MV-4-11 (cell line): ENCODE measurements around the gene B3GALNT2.
A peak's percentile ranks its signal among the peaks of the same experiment; 100 is the strongest.
"Not testable (repeated sequence)": the region's sequence is repeated elsewhere in the genome, so short reads cannot be mapped to it uniquely, and the experiment has no call there.

Experiments
- DNase-seq: peaks from one replicate; lab custom pipeline; 2025; lab: John Stamatoyannopoulos, UW

B3GALNT2 gene

DNA sequence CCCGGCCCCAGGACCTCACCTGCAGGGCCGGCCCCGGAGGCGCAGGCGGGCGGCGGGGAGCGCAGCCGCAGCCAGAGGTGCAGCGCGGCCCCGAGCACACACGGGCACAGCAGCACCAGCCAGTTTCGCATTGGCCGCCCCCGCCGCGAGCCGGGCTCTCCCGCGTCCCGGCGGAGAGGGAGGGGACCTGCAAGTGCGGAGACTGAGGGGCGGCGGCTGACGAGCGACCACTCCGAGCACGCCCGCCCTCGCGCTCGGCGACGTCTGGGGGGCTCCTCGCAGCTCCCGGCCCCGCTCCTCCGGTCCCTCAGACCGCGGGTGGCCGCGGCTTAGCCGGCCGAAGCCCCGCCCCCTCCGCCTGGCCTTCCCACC lies at the start of gene B3GALNT2:
Gene B3GALNT2 (minus strand): TSS at position 331 of the 372 bp plus-strand sequence. CDS start 200 bp downstream, at position 131.
- no peak for DNase-seq

DNA sequence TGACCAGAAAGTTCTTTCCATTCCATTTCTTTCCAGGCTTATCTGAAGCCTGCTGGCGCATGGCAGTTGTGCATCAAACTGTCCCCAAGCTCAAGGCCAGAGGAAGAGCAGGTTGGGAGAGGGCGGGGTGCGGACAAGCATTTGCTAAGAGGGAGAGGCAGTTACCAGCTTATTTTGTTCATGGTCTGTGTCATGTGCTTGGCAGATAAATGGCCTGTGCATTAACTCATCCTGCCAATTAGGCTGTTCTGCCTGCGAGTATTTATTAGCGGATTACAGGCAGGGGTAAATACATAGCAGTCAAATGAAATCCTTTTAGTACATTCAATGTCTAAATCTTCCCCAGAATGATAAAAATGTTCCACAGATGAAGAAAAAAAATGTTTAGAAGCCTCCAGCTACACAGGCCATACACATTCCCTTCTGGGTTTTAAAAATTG lies 48.9 kb upstream of the B3GALNT2 start:
- DNase-seq: no peak

DNA sequence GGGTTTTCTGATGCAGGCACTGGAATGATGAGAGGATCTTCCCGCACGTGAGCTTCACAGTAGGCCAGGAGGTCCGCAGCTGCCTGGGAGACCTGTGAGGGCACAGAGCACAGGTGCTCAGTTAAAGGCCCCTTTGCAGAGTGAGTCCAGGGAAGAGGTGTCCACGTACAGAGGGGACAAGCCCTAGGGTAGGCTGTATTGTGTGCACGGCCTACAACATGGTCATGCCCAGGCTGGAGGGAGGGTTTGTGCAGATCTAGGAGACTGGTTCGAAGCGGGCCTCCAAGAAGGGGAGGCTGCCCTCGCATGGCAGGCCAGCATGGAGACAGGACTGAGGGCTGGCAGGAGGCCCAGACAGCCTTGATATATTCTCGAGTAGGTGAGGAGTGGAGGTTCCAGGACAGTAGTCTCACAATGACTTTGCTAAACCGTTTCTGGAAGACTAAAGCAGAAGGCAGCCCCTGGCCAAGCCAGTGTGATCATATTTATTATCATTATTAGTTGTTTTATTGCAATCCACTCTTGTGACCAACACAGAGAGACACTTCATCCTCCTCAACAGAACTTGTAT lies 48.0 kb upstream of the B3GALNT2 start:
- DNase-seq: no peak

DNA sequence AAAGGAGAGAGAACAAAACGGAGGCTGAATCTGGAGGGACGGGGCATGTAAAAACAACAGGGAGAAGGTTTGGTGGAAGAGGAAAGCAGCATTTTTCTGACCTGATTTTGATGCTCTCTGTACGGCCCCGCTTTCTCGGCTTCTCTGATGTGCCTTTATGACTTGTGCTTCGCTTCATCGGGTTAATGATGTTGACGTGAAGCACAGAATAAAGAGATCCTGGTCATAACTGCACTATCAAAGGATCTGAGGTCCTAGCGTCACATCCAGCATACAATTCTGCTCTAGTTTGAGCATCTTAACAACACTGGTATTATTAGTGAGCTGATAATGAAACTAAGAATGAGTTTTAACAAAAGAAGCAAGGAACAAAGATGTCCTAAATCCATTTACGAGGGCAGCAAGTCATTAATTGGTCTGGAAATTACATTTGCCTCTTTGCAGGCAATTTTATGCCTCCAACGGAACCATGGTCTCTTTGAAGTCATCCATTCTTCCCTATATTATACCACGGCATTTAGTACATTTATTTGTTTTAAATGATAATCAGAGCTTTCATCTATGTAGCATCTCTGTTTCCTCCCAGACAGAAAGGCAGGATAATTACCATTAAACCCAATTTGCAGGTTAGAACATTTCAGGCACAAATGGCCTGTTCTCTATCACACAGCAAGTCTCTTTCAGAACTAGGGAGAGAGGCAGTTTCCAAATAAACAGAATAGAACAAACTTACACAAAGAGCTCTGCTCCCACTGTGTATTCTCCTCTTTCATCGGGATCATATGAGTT lies 45.3 kb upstream of the B3GALNT2 start:
- no peak for DNase-seq

DNA sequence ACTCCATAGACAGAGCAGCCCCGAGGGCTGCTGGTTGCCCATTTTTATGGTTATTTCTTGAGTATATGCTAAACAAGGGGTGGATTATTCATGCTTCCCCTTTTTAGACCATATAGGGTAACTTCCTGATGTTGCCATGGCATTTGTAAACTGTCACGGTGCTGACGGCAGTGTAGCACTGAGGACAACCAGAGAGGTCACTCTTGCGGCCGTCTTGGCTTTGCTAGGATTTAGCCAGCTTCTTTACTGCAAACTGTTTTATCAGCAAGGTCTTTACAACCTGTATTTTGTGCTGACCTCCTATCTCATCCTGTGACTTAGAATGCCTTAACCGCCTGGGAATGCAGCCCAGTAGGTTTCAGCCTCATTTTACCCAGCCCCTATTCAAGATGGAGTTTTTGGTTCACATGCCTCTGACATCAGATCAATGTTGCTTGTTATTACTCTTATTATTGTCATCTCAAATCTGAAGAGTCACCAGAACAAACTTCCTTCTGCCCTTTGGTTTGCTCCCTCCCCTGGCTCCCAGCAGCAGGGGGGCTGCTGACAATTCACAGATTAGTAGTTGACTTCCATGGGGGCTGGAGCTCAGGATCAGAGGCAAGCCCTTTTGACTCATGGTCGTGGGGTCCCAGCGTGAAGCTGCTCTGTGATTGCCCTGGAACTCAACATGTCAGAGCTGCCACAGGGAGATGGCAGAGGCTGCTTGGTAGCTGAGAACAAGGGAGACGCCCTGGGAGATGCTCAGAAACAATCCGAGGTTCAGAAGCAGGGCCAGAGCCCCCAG lies 42.3 kb upstream of the B3GALNT2 start:
- DNase-seq: peak; percentile 87

DNA sequence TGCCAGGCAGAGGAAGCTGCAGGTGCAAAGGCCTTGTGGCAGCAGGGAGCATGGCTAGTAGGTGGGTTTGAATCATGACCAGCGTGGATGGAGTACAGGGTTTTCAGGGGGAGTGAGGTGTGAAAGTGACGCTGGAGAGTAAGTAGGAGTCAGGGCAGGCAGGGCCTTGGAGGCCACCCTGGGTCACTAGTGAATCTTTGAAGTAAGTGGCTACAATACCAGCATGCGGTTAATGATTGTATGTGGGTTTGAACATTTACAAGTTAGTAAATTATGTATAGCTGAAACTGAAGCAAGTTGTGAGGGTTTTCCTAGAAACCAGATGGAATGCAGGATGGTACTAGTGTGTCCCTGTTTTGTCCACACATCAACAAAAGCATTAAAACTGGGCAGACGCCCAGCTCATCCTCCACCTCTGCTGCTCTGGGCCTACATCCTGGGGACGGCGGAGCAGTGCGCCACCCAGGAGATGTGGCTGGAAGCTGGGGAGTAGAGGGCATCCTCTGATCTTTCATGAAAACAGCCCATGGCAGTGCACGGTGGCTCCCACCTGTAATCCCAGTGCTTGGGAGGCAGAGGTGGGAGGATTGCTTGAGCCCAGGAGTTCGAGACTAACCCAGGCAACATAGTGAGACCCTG lies 41.2 kb upstream of the B3GALNT2 start:
- no peak for DNase-seq

DNA sequence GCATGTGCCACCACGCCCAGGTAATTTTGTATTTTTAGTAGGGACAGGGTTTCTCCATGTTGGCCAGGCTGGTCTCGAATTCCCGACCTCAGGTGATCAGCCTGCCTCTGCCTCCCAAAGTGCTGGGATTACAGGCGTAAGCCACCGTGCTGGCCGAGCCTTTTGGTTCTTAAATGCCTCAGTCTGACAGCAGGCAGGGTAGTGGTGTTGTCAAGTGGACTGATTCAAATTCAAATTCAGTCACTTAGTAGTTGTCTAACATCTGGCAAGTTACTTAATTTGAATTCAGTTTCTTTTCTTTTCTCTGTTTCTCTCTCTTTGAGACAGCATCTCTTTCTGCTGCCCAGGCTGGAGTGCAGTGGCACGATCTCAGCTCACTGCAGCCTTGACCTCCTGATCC lies 38.6 kb upstream of the B3GALNT2 start:
- not testable (repeated sequence) for DNase-seq

DNA sequence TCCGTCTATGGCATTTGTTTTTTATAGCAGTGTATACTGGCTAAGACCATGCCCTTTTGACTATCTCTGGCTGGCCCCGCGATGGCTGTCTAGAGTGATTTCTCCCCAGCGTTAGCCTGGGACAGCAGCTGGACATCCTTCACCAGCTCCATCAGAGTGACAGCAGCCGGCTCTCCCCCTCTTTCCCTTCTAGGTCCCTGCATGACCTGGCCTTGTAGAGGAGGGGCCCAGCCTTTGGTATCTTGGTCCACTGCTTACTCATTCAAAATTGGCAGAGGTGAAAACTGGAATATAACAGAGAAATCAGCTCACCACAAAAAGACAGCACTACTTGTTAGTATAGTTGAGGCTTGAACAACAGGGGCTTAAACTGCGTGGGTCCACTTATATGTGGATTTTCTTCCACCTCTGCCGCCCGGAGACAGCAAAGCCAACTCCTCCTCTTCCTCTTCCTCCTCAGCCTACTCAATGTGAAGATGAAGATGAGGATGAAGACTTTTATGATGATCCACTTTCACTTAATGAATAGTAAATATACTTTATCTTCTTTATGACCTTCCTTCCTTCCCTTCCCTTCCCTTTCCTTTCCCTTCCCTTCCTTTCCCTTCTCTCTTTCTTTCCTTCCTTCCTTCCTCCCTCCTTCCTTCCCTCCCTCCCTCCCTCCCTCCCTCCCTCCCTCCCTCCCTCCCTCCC lies 29.4 kb upstream of the B3GALNT2 start:
- no peak for DNase-seq

DNA sequence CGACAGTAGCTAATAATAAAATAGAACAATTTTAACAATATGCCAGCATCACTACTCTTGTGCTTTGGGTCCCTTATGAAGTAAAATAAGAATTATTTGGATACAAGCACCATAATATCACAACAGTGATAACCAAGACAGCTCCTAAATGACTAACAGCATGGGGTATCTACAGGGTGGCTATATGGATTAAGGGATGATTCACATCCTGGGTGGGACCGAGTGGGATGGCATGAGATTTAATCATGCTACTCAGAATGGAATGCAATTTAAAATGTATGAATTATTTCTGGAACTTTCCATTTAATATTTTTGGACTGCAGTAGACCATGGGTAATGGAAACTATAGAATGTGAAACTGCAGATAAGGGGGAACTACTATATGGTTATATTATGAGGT lies 28.1 kb upstream of the B3GALNT2 start:
- peak; percentile 29 for DNase-seq

DNA sequence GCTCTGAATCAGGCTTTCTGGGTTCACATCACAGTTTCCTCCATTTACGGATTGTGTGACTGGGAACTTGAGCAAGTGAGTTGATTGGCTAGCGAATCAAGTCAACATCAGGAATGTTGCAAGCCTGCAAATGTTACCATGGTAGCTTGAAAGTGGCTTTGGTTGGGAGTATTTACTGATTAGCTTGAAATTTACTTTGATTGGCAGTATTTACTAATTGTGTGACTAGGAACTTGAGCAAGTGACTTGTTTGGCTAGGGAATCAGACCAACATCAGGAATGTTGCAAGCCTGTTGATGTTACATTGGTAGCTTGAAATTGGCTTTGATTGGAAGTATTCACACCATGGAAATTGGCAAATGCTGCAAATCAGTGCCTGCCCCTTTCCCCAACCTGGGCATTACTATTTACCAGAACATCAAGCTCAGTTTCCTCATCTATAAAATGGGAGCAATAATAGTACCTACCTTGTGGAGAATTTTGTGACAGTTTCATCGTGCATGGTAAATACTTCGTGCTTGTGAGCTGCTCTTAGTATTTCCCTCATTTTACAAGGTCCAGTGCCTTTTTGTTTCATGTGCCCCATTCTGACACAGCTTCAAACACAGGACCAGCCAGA lies 23.1 kb upstream of the B3GALNT2 start:
- no peak for DNase-seq

DNA sequence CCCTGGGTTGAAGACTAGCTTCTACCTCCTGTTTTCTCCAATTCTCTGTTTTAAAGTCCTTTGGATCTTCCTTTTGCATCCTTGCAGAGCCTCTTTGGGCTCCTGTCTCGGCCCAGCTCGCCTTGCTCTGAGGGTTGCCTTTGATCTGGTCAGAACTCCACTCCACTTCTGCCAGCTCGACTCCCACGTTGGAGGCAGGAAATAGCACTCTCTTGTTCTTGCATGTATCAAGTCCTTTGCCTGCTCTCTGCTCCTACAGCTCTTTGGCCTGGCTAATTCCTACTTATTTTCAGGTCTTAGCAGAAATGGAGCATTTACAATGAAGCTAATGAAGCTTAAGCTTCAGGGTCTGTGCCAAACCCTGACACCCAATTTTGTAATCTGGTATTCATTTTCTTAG lies 21.1 kb upstream of the B3GALNT2 start:
- no peak for DNase-seq

DNA sequence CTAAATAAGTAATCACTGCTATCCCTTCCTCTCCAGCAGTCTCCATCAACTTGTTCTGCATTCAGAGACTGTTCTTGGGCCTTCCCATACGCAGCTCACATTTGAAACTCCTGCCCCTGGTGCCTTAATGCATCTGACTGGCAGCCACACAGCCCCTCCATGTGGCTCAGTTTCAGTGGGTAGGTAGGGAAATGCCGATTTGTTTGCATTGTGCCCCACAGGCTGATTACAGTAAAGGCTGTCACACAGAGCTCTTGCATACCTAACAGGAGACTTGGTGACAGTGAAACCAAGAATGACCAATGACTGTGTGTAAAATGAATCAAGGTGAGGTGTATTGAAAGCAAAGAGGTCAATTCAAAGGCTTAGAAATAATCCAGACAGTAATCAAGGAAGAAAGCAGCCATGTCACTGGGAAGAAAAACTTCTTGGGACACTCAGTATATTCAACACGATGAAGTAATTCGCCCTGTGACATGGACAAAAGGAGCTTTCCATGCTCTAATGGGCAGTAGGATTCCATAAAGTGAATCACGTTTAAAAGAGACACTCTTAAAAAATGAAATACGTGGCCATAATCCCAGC lies 12.7 kb upstream of the B3GALNT2 start:
- no peak for DNase-seq

DNA sequence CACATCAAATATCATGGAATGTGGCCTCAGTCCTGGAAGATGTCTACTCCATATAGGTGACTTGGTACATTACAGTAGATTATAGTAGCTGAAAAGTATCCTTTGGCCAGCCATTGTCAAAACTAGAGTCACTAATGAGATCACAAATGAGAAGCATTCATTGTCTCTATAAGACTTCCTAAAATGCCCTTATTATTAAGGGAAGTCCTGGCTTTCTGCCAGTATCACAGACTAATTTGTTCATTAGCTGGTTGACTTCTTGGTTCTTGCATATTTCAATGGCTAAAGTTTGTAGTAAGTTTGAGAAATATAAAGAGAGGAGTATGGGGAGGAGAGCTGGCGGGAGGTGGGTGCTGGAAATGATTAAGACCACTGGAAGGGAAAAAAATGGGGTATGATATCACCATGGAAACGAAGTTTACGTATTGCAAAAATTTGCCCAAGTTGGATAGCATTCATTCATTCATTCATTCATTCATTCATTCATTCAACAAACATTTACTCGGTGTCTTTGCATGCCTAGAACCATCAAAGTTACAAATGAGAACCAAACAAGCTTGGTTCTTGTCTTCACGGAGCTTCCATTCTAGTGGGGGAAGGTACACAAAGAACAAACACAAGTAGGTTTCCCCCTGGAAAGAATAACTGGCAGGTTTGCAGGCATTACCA lies 11.7 kb upstream of the B3GALNT2 start:
- DNase-seq: no peak

DNA sequence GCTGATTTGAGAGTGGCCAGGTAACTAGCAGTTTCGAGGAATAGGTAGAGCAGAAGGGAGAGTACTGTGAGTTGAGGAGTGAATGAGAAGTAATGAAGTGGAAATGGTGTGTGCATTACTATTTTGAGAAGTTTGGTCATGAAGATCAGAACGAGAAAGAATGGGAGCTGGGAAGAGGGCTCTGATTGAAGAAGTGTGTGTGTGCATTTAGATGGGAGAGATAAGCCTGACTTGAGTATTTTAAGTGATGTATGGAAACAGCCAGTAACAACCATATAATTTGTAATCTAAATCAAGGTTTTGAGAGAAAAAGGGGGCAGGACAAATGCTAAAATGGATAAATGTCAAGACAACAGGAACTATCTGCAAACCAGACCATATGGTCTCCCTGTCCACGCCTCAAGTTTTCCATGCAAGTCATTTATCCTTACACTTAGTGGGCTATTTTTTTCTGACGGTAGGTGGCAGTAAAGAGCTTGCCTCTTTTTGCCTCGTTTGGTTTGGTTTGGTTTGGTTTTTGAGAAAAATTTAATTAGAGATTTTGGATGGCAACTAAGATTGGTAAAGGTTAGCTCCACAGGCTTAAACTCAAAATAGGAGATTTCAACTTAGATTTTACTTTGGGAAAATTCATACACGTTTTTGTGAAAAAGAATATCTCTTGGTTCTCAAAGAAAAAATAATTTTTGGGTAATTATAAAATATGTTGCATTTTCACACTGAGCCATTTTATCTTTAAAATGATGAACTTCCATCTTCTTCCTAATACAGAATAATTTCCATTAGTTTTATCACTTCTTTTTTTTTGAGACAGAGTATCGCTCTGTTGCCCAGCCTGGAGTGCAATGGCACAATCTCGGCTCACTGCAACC lies 9.5 kb upstream of the B3GALNT2 start:
- peak; percentile 61 for DNase-seq

DNA sequence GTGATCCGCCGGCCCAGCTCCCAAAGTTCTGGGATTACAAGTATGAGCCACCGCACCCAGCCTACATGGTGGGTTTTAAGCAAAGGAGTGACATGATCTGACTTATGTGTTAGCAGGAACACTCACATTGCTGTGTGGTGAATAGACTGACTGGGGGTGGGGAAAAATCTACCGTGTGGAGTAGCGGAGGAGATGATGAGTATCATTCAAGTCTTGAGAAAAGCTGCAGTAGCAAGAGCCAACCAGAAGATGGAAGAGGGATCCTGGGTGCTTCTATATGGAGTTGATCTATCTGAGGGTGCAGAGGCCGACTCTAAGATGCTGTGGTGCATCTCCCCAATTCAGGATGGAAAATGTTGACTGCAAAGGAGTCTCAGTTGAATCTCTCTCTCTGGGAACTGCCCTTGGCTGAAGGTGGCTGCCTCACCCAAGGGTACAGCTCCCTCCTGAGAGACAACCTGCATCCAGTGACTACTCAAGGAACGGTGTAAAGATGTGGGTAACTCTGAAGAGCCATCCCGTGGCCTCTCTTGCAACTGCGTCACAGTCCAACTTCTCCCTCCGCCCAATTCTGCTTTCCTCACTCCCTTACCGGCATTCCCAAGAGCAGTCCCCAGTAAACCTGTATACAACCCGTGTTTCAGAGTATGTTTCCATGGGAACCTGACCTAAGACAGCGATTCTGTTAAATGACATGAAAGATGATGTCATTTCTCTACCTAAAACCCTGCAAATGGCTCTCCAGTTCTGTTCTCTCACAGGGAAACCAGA lies 7.4 kb upstream of the B3GALNT2 start:
- DNase-seq: no peak

DNA sequence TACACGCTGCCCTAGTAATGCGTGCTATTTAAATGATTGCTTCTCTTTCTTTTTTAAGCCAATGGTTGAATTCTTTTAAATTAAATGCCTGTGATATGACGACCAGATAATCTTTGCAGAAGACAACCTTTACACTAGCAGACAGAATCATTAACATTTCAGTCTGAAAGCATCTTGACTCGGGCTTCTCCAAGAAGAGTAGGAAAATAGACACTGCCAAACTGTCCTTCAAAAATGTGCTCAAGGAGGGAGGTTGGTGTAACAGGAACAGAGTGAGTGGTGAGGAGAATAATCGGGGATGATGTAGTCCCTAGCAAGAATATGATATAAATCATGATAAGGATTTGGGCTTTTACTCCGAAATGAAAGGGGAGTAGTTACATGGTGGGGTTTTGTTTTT lies 6.6 kb upstream of the B3GALNT2 start:
- DNase-seq: no peak

DNA sequence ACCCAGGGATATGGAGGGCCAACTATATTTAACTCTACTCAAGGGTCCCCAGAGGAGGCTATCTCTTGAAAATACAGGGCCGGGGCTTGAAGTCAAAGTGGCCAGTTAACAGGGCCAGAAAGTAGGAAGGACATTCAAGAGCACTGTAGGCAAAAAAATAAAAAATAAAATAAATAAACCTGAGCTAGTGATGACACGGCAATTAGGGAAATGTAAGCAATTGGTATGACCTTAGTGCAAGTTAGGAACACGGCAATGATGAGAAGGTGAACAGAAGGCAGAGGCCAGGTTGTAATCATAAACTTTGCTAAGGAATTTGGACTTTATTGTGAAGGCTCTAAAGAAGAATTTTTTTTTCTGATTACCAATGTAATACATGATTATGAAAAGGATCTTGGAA lies 3.4 kb upstream of the B3GALNT2 start:
- no peak for DNase-seq

DNA sequence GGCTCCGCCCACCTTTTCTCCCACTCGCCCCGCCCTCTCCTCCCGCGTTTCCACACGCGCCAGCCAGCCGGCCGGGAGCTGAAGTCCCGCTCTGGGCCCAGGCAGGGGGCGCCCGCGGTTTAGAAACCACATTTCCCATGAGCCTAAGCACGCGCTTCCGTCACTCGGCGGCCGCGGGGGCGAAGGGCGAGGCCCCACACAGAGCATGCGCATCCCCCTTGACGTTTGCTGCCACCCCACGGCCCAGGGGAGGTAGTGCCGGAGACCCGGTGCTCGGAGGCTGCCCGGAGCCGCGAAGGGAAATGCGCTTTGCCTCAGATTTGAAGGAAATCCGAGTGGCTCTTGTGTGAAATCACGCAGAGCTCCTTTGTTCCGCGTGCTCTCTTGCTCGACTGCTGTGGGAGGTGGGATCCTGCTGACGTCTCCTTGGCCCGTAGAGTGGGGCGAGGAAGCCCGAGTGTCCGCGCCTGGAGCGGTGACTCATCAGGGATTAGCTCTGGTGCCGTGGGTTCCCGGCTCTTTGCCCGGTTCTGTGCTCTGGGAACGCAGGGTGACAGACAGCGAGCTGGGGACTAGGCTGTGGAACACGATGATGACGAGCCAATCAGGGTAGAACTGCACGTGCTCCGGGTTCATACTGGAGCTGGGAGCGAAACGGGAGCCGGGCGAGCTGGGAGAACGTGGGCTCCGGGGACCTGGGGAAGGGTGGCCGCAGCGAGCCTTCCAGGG lies 406 bp upstream of the B3GALNT2 start:
- peak; percentile 99 for DNase-seq
